ENCODE data around the gene LRRIQ1. TPM values are rescaled to one million over a fixed set of nuclear protein-coding genes. Genes with fewer than 3 reads are reported as not detected.

The LRRIQ1 gene
- total and polyA plus RNA-seq, 2 experiments from 2014 or later = 2.0 to 6.9 TPM

DNA sequence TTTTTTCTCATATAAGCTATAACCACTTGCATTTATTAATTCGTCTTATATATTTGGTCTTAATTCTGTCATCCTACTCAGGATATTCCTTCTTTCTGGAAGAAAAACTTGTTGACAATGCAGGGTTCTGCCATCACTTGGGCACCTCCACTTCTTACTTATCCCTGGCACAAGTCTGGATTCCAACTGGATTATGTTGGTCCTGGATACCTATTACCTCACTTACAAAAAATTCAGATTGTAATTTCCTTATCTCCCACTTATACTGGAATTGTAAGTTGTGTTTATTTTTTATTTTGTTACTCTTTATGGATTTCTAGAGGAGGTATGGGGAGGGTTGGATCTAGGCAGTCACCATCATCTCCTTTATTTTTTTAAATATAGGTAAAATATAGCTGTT lies 36.7 kb downstream of the LRRIQ1 start:
- no peak for DNase-seq (ENCODE audit: low read depth in 1 of 2, low spot score in 1 of 2)
- no peaks in the 10 kb centered on the region for H3K36me3 ChIP-seq
- no peaks in the 10 kb centered on the region for H3K27me3 ChIP-seq
- H3K4me3 ChIP-seq = no peak overlapping the region
- TF ChIP-seq, protein P1, sequence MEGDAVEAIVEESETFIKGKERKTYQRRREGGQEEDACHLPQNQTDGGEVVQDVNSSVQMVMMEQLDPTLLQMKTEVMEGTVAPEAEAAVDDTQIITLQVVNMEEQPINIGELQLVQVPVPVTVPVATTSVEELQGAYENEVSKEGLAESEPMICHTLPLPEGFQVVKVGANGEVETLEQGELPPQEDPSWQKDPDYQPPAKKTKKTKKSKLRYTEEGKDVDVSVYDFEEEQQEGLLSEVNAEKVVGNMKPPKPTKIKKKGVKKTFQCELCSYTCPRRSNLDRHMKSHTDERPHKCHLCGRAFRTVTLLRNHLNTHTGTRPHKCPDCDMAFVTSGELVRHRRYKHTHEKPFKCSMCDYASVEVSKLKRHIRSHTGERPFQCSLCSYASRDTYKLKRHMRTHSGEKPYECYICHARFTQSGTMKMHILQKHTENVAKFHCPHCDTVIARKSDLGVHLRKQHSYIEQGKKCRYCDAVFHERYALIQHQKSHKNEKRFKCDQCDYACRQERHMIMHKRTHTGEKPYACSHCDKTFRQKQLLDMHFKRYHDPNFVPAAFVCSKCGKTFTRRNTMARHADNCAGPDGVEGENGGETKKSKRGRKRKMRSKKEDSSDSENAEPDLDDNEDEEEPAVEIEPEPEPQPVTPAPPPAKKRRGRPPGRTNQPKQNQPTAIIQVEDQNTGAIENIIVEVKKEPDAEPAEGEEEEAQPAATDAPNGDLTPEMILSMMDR (IDR thresholded peaks at IDR 0.05; ENCODE audit: low read depth, low read length) = no peak
- no peaks in the 10 kb centered on the region for H3K4me1 ChIP-seq (ENCODE audit: low read depth)
- no peak overlapping the region for H3K27ac ChIP-seq
- H3K9me3 ChIP-seq (ENCODE audit: low read depth) = no peaks in the 10 kb centered on the region

DNA sequence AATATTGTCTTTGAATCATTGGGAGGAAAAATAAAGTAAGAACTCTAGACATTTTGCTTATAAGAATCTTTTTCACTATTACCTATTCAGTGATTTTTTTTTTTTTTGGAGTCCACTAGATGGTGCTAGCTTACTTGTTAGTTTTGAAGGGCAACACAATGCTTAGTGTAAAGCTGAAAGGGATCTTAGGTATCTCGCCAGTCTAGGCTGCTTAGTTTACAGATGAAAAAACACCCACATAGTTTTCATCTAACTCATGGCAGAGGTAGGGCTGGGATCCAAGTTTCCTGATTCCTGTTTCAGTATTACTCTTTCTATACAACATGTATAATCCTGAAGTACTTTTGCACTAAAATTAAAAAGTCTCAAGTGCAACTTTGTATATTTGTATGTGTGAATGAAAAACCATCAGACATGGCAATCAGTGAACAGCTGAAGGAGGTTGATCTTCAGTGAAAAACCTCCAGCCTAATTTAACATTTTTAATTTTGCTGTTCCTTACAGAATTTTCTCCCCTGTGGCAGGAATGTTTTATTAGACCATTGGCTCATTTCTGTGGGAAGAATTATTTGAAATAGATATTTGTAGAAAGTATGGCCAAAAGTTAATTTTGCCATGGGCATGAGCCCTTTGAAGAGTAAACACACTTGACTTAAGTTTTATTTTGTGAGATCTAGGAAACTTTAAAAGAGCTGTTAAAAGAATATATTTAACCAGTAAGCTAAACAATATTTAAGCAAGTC lies 40.7 kb downstream of the LRRIQ1 start:
- peak; percentile 70 to 90 for DNase-seq (ENCODE audit: low read depth in 1 of 2, low spot score in 1 of 2)
- Histone ChIP-seq H3K36me3 (no peaks in the 10 kb centered on the region), H3K27me3 (no peaks in the 10 kb centered on the region), H3K9me3 (ENCODE audit: low read depth) (no peaks in the 10 kb centered on the region), H3K27ac (no peak overlapping the region), H3K4me1 (ENCODE audit: low read depth) (no peaks in the 10 kb centered on the region), H3K4me3 (no peak overlapping the region)
- TF ChIP-seq, protein P1 (IDR thresholded peaks at IDR 0.05; ENCODE audit: low read depth, low read length) = peak; percentile 57

DNA sequence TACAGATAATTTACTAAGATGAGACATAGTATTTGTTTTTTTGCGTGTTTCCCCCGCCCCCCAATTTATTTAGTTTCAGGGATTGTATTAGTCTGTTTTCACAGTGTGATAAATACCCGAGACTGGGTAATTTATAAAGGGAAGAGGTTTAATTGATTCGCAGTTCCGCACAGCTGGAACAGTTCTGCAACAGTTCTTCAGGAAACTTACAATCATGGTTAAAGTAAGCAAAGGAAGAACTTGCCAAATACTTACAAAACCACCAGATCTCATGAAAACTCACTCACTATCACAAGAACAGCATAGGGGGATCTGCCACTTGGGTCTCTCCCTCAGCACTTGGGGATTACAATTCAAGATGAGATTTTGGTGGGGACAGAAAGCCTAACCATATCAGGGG lies 48.9 kb downstream of the LRRIQ1 start:
- Histone ChIP-seq H3K27me3 (no peaks in the 10 kb centered on the region), H3K4me1 (ENCODE audit: low read depth) (no peaks in the 10 kb centered on the region), H3K9me3 (ENCODE audit: low read depth) (no peaks in the 10 kb centered on the region), H3K27ac (no peak overlapping the region), H3K36me3 (no peaks in the 10 kb centered on the region), H3K4me3 (no peak overlapping the region)
- TF ChIP-seq, protein P1 (IDR thresholded peaks at IDR 0.05; ENCODE audit: low read depth, low read length) = no peak
- DNase-seq (ENCODE audit: low read depth in 1 of 2, low spot score in 1 of 2) = no peak

- H3K4me1 ChIP-seq (ENCODE audit: low read depth) = no peaks in the 10 kb centered on the region
- H3K9me3 ChIP-seq (ENCODE audit: low read depth) = no peaks in the 10 kb centered on the region
- H3K27ac ChIP-seq = no peak overlapping the region
- no peak for DNase-seq (ENCODE audit: low read depth in 1 of 2, low spot score in 1 of 2)
- TF ChIP-seq, protein P1 (IDR thresholded peaks at IDR 0.05; ENCODE audit: low read depth, low read length) = no peak
- no peaks in the 10 kb centered on the region for H3K27me3 ChIP-seq
- H3K4me3 ChIP-seq = no peak overlapping the region
- no peaks in the 10 kb centered on the region for H3K36me3 ChIP-seq
These were observed 53.6 kb downstream of the LRRIQ1 start for GRCh38 chr12:85089792-85090191.

GRCh38 chr12:85092814-85093370 lies 56.7 kb downstream of the LRRIQ1 start:
- Histone ChIP-seq H3K4me3 (no peak overlapping the region), H3K4me1 (ENCODE audit: low read depth) (no peaks in the 10 kb centered on the region)

More at GRCh38 chr12:85092814-85093370, 56.7 kb downstream of the LRRIQ1 start:
- Histone ChIP-seq H3K27me3 (no peaks in the 10 kb centered on the region), H3K36me3 (no peaks in the 10 kb centered on the region), H3K27ac (no peak overlapping the region), H3K9me3 (ENCODE audit: low read depth) (no peaks in the 10 kb centered on the region)
- TF ChIP-seq, protein P1 (IDR thresholded peaks at IDR 0.05; ENCODE audit: low read depth, low read length) = no peak
- DNase-seq (ENCODE audit: low read depth in 1 of 2, low spot score in 1 of 2) = no peak
